Sigmoid colon (tissue), 7 donors: Measurements from ENCODE around the gene GCSAM. TPM values are rescaled to one million over a fixed set of nuclear protein-coding genes. Genes with fewer than 3 reads are reported as not detected.

Experiments
- DNase-seq: peaks from one replicate; pipeline ENCODE4 v3.0.0-alpha.2; 2019
- H3K27ac ChIP-seq, 4 donors: fragments of 200-600 bp; sonication (generic); one replicate each; pipeline ENCODE4 v1.5.1; 2016 to 2019; ENCODE audit warnings: mild to moderate bottlenecking in 1 of 4
- H3K27me3 ChIP-seq, 3 donors: fragments of 200-600 bp; sonication (generic); one replicate each; pipeline ENCODE4 v1.5.1; 2019; ENCODE audit warnings: mild to moderate bottlenecking in 1 of 3
- H3K36me3 ChIP-seq, 4 donors: fragments of 200-600 bp; sonication (generic); one replicate each; pipeline ENCODE4 v1.5.1; 2016 to 2019
- H3K4me1 ChIP-seq, 4 donors: fragments of 200-600 bp; sonication (generic); one replicate each; pipeline ENCODE4 v1.5.1; 2017 to 2019
- H3K4me3 ChIP-seq, 4 donors: fragments of 200-600 bp; sonication (generic); one replicate each; pipeline ENCODE4 v1.5.1; 2017 to 2019; ENCODE audit warnings: mild to moderate bottlenecking in 2 of 4, moderate library complexity in 1 of 4
- H3K9me3 ChIP-seq, 4 donors: fragments of 200-600 bp in 3 of 4; sonication (generic) in 3 of 4; one replicate each; pipeline versions ENCODE4 v1.5.1 to v1.6.1; 2013 to 2019
- EP300 ChIP-seq, 4 donors: sonication (generic); formaldehyde crosslinking; IDR thresholded peaks; one replicate each; pipeline ENCODE4 v1.6.1; 2017; ENCODE audit warnings: antibody characterized with exemption in 4 of 4
- POLR2A ChIP-seq, 2 donors: fragments of 450-650 bp; IDR thresholded peaks; one replicate each; pipeline ENCODE4 v1.6.1; 2016; ENCODE audit warnings: antibody characterized with exemption in 2 of 2, mild to moderate bottlenecking in 2 of 2, moderate library complexity in 2 of 2
- POLR2AphosphoS5 ChIP-seq, 4 donors: sonication (generic); formaldehyde crosslinking; IDR thresholded peaks; one replicate each; pipeline ENCODE4 v1.6.1; 2017; ENCODE audit warnings: antibody characterized with exemption in 4 of 4
- WGBS, 2 donors: extraction: QIAGEN DNeasy Blood & Tissue Kit; methylation state at CpG; one replicate each; pipeline ENCODE4 v1.1.7; 2013; 5-methylcytosine and 5-hydroxymethylcytosine counted together
- intact Hi-C: fragments of 100-400 bp; cut with DNase I; formaldehyde crosslinking; loops from one replicate; pipeline ENCODE4 v1.15.1; 2023
- polyA plus RNA-seq, 3 donors: library from polyadenylated mRNA; stranded (reverse); fragments of 200-250 nt; gene quantifications; one replicate each; pipeline ENCODE4 v1.2.3, GENCODE V29; 2013
- total RNA-seq, 4 donors: library from RNA; depleted of rRNA; stranded (reverse); fragments of >200 nt; gene quantifications; one replicate each; pipeline ENCODE4 v1.1.0, GENCODE V29; 2016
- TF ChIP-seq, protein P1 (sequence below), 4 experiments: fragments of 450-650 bp in 3 of 4; fragments of 200-600 bp in 1 of 4; IDR thresholded peaks; one replicate each; pipeline ENCODE4 v1.5.1; 2016 to 2019; ENCODE audit warnings: antibody characterized with exemption in 4 of 4, mild to moderate bottlenecking in 3 of 4, moderate library complexity in 2 of 4
- donor health status: healthy with polysubstance abuse.
- donor health status: Bipolar disorder and iron deficiency.
- donor health status: healthy.

The GCSAM gene
- total and polyA plus RNA-seq, 7 donors, result 0.69 to 8.4 TPM; not detected in 5

DNA sequence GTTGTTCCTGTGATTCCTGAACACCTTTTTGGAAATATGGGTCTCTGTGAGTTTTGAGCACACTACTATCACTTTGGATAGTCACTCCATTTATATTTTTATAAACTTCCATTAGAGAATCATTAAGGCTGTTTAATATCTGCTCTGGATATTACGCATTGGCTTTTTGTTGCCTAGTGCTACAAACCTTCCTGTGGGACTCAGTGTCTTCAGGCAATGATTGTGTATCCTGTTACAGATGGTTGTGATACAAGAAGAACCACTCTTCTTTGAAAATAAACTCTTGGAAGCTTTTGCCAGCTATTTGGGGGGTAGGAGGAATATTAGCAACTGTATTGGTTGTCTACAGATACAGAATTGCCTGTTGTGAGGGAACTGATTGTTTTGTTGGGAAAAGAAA lies 15.6 kb downstream of the GCSAM start:
- H3K36me3 ChIP-seq, result no peaks in the 10 kb centered on the region
- H3K4me1 ChIP-seq, result no peaks in the 10 kb centered on the region
- TF ChIP-seq POLR2A (IDR thresholded peaks at IDR 0.05) (no peak), POLR2AphosphoS5 (IDR thresholded peaks at IDR 0.05) (no peak), EP300 (IDR thresholded peaks at IDR 0.05) (no peak)
- TF ChIP-seq, protein P1, sequence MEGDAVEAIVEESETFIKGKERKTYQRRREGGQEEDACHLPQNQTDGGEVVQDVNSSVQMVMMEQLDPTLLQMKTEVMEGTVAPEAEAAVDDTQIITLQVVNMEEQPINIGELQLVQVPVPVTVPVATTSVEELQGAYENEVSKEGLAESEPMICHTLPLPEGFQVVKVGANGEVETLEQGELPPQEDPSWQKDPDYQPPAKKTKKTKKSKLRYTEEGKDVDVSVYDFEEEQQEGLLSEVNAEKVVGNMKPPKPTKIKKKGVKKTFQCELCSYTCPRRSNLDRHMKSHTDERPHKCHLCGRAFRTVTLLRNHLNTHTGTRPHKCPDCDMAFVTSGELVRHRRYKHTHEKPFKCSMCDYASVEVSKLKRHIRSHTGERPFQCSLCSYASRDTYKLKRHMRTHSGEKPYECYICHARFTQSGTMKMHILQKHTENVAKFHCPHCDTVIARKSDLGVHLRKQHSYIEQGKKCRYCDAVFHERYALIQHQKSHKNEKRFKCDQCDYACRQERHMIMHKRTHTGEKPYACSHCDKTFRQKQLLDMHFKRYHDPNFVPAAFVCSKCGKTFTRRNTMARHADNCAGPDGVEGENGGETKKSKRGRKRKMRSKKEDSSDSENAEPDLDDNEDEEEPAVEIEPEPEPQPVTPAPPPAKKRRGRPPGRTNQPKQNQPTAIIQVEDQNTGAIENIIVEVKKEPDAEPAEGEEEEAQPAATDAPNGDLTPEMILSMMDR (IDR thresholded peaks at IDR 0.05), result no peak
- no peak overlapping the region for H3K4me3 ChIP-seq
- intact Hi-C loops, result loop anchor here (10.0 kb wide), 1 partner anchor 407 kb away; no protein-coding TSS in a partner anchor
- no peaks in the 10 kb centered on the region for H3K9me3 ChIP-seq
- no peaks in the 10 kb centered on the region for H3K27me3 ChIP-seq
- DNase-seq, result no peak
- H3K27ac ChIP-seq, result no peak overlapping the region
- 95 to 98% methylated on average over 1 of the region's 1 CpG for WGBS, 2 donors

DNA sequence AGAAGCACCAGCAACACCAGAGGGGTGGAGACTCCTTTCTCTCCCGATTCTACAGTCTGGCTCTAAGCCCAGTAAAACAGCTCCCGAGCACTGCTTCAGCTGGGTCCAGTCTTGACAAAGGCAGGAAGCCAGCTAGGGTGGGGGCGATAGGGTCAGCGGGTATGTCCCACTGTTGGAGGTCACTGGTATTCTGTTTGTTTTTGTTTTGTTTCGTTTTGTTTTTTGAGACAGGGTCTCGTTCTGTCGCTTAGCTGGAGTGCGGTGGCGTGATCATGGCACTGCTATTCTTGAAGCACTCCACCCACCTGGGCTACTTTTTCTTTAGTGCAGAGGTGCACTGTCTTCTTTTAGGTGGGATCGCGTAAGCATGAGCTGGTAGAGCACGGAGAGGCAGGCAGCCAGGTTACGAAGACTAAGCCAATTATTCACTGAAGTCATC lies 16.3 kb downstream of the GCSAM start:
- TF ChIP-seq POLR2AphosphoS5 (IDR thresholded peaks at IDR 0.05), result no peak
- TF ChIP-seq, protein P1 (IDR thresholded peaks at IDR 0.05), result no peak
- TF ChIP-seq POLR2A (IDR thresholded peaks at IDR 0.05), result no peak
- no peak for TF ChIP-seq EP300 (IDR thresholded peaks at IDR 0.05)
- intact Hi-C loops, result loop anchor here (10.0 kb wide), 1 partner anchor 408 kb away; no protein-coding TSS in a partner anchor
- no peak overlapping the region for H3K4me3 ChIP-seq

DNA sequence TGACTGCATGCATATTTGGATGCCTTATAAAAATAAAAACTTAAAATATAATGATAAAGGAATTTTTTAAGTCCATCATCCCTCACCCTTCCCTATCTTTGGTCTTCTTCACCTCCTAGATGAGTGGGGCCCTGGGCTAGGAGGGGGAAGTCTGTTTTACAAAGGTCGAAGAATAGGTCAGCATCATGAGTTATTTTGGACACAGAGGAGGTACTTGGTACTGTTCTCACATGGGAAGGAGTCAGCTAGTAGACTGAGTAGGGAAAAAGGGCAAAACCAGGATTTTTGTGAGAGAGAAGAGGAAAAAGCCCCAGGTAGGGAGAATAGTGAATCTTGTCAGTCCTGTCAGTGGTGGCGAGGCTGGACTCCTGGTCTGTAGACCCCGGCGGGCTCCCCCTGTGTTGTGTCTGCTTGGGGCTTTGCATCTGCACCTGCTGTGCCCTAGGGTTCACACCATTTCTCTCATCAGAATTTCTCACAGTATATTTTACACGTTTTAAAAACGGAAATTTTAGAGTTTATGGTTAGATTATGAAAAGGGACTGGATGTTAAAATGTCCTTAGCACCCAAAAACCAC lies 17.2 kb downstream of the GCSAM start:
- no peaks in the 10 kb centered on the region for H3K36me3 ChIP-seq
- intact Hi-C loops, result loop anchor here (10.0 kb wide), 1 partner anchor 409 kb away; no protein-coding TSS in a partner anchor
- TF ChIP-seq POLR2A (IDR thresholded peaks at IDR 0.05), result no peak
- TF ChIP-seq, protein P1 (IDR thresholded peaks at IDR 0.05), result no peak
- no peak for TF ChIP-seq EP300 (IDR thresholded peaks at IDR 0.05)
- no peak for TF ChIP-seq POLR2AphosphoS5 (IDR thresholded peaks at IDR 0.05)
- H3K4me3 ChIP-seq, result no peak overlapping the region
- H3K27ac ChIP-seq, result no peak overlapping the region
- no peaks in the 10 kb centered on the region for H3K27me3 ChIP-seq
- 65 to 92% methylated on average over 6 of the region's 6 CpGs for WGBS, 2 donors
- no peaks in the 10 kb centered on the region for H3K4me1 ChIP-seq
- DNase-seq, result no peak
- H3K9me3 ChIP-seq, result no peaks in the 10 kb centered on the region

More for the DNA sequence above, 16.3 kb downstream of the GCSAM start:
- H3K9me3 ChIP-seq, result no peaks in the 10 kb centered on the region
- DNase-seq, result no peak
- no peaks in the 10 kb centered on the region for H3K27me3 ChIP-seq
- no peaks in the 10 kb centered on the region for H3K4me1 ChIP-seq
- H3K27ac ChIP-seq, result no peak overlapping the region
- no peaks in the 10 kb centered on the region for H3K36me3 ChIP-seq
- 82 to 83% methylated on average over 13 of the region's 13 CpGs for WGBS, 2 donors

DNA sequence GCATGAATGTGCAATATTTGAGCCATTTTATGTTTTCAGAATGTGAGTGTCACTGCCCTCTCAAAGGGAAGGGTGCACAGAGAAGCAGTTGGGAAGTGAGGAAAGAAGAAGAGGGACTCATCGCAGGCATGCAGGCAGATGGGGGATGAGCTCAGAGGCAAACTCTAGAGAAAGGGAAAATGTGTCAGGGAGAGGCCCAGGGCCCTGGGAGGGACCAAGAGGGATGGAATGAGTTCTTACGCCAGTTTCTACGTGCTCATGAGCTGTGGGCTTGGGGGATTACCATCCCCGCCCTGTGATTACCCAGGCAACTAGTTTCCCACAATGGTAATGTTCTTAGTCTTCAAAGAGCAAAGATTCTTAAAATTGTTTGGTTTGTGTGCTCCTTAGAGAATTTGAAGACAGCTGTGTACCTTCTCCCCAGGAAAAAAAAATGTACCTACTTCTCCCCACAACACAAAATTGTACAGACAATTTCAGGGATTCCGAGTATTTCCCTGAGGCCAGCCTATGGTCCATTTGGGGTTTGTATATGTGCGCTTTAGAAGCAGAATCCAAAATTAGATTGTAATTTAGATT lies 17.8 kb downstream of the GCSAM start:
- Histone ChIP-seq H3K36me3 (no peaks in the 10 kb centered on the region), H3K4me1 (no peaks in the 10 kb centered on the region), H3K9me3 (no peaks in the 10 kb centered on the region), H3K4me3 (no peak overlapping the region), H3K27ac (no peak overlapping the region), H3K27me3 (no peaks in the 10 kb centered on the region)
- intact Hi-C loops, result loop anchor here (10.0 kb wide), 1 partner anchor 410 kb away; no protein-coding TSS in a partner anchor
- no peak for DNase-seq
- TF ChIP-seq POLR2A (IDR thresholded peaks at IDR 0.05) (no peak), EP300 (IDR thresholded peaks at IDR 0.05) (no peak), POLR2AphosphoS5 (IDR thresholded peaks at IDR 0.05) (no peak)
- TF ChIP-seq, protein P1 (IDR thresholded peaks at IDR 0.05), result no peak
- WGBS, 2 donors, result 78 to 90% methylated on average over 6 of the region's 6 CpGs
